ENCODE results near the gene CRTC3.

CRTC3 gene

DNA sequence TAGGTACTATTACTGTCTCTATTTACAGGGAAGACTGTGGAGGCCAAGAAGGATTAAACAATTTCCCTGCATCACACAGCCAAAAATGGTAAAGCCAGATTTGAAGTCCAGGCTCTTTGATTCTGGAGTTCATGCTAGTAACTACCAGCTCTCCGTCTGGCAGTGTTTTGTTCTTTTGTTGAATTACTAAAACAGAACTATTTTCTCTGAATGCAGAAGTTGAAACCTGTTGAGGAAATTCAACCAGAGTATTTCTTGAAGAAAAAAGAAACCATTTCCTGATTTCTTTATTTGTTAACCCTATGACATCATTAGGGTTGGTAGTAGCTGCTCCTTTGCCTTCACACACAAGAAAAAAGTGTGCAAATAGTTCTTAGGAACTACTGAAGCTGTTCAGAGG is 34.3 kb downstream of the CRTC3 start:
- no peaks in the 10 kb centered on the region for H3K36me3 ChIP-seq (ENCODE audit: control insufficient read depth, insufficient read depth, low read length)
- no peaks in the 10 kb centered on the region for H3K4me1 ChIP-seq (ENCODE audit: control insufficient read depth, insufficient read depth, low read length)
- no peaks in the 10 kb centered on the region for H3K9me3 ChIP-seq (ENCODE audit: control insufficient read depth, insufficient read depth, low read length)
- no peak overlapping the region for H3K4me3 ChIP-seq (ENCODE audit: low read depth, low read length)
- H3K9ac ChIP-seq (ENCODE audit: low read depth, low read length): no peak overlapping the region
- H3K27ac ChIP-seq (ENCODE audit: low read depth, low read length): no peak overlapping the region
- no peaks in the 10 kb centered on the region for H3K27me3 ChIP-seq (ENCODE audit: control insufficient read depth, insufficient read depth, low read length)

GRCh38 chr15:90564590-90564989 is 34.9 kb downstream of the CRTC3 start:
- Histone ChIP-seq H3K4me3 (ENCODE audit: low read depth, low read length) (no peak overlapping the region), H3K36me3 (ENCODE audit: control insufficient read depth, insufficient read depth, low read length) (no peaks in the 10 kb centered on the region), H3K27ac (ENCODE audit: low read depth, low read length) (no peak overlapping the region), H3K4me1 (ENCODE audit: control insufficient read depth, insufficient read depth, low read length) (no peaks in the 10 kb centered on the region), H3K9me3 (ENCODE audit: control insufficient read depth, insufficient read depth, low read length) (no peaks in the 10 kb centered on the region), H3K27me3 (ENCODE audit: control insufficient read depth, insufficient read depth, low read length) (no peaks in the 10 kb centered on the region), H3K9ac (ENCODE audit: low read depth, low read length) (no peak overlapping the region)

- no peaks in the 10 kb centered on the region for H3K27me3 ChIP-seq (ENCODE audit: control insufficient read depth, insufficient read depth, low read length)
- no peaks in the 10 kb centered on the region for H3K36me3 ChIP-seq (ENCODE audit: control insufficient read depth, insufficient read depth, low read length)
- H3K9ac ChIP-seq (ENCODE audit: low read depth, low read length): no peak overlapping the region
- no peak overlapping the region for H3K27ac ChIP-seq (ENCODE audit: low read depth, low read length)
- H3K9me3 ChIP-seq (ENCODE audit: control insufficient read depth, insufficient read depth, low read length): no peaks in the 10 kb centered on the region
- no peaks in the 10 kb centered on the region for H3K4me1 ChIP-seq (ENCODE audit: control insufficient read depth, insufficient read depth, low read length)
- no peak overlapping the region for H3K4me3 ChIP-seq (ENCODE audit: low read depth, low read length)
Observed at GRCh38 chr15:90565866-90566265, 36.1 kb downstream of the CRTC3 start.

DNA sequence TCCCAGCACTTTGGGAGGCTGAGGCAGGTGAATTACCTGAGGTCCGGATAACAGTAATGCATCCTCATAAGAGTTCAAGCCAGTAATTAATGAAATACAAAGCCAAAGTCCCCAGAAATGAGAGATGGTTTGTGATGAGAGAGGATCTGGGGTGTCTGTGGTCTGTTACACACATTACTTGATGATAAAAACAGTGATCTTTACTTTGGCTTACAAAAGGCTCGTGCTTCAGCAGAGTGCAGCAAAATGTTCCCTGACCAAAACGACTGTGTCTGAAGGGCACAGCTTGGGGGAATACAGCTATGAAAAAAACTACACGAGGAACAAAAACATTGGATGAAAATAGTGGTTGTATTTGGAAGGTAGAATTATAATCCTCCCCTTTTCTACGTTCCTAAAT is 40.9 kb downstream of the CRTC3 start:
- no peak overlapping the region for H3K9ac ChIP-seq (ENCODE audit: low read depth, low read length)
- no peaks in the 10 kb centered on the region for H3K36me3 ChIP-seq (ENCODE audit: control insufficient read depth, insufficient read depth, low read length)
- no peaks in the 10 kb centered on the region for H3K4me1 ChIP-seq (ENCODE audit: control insufficient read depth, insufficient read depth, low read length)
- no peak overlapping the region for H3K4me3 ChIP-seq (ENCODE audit: low read depth, low read length)
- H3K27me3 ChIP-seq (ENCODE audit: control insufficient read depth, insufficient read depth, low read length): no peaks in the 10 kb centered on the region
- H3K9me3 ChIP-seq (ENCODE audit: control insufficient read depth, insufficient read depth, low read length): no peaks in the 10 kb centered on the region
- no peak overlapping the region for H3K27ac ChIP-seq (ENCODE audit: low read depth, low read length)

GRCh38 chr15:90571063-90571541 is 41.4 kb downstream of the CRTC3 start:
- Histone ChIP-seq H3K9ac (ENCODE audit: low read depth, low read length) (no peak overlapping the region), H3K9me3 (ENCODE audit: control insufficient read depth, insufficient read depth, low read length) (no peaks in the 10 kb centered on the region), H3K36me3 (ENCODE audit: control insufficient read depth, insufficient read depth, low read length) (no peaks in the 10 kb centered on the region), H3K27me3 (ENCODE audit: control insufficient read depth, insufficient read depth, low read length) (no peaks in the 10 kb centered on the region), H3K4me3 (ENCODE audit: low read depth, low read length) (no peak overlapping the region), H3K4me1 (ENCODE audit: control insufficient read depth, insufficient read depth, low read length) (no peaks in the 10 kb centered on the region), H3K27ac (ENCODE audit: low read depth, low read length) (no peak overlapping the region)

DNA sequence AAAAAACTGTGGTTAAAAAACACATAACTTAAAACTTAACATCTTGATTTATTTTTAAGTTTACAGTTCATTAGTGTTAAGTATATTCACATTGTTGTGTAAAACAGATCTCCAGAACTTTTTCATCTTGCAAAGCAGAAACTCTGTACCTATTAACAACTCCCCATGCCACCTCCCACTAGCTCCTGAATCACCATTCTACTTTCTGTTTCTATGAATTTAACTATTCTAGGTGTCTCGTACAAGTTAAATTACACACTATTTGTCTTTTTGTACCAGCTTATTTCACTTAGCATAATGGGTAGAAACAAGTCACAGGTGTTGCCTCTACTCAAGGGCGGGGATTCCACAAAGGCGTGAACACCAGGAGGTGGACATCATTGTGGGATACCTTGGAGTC is 43.2 kb downstream of the CRTC3 start:
- Histone ChIP-seq H3K4me3 (ENCODE audit: low read depth, low read length) (no peak overlapping the region), H3K36me3 (ENCODE audit: control insufficient read depth, insufficient read depth, low read length) (no peaks in the 10 kb centered on the region), H3K27ac (ENCODE audit: low read depth, low read length) (no peak overlapping the region), H3K4me1 (ENCODE audit: control insufficient read depth, insufficient read depth, low read length) (peaks cover 12% of the 10 kb centered on the region), H3K9me3 (ENCODE audit: control insufficient read depth, insufficient read depth, low read length) (no peaks in the 10 kb centered on the region), H3K9ac (ENCODE audit: low read depth, low read length) (no peak overlapping the region), H3K27me3 (ENCODE audit: control insufficient read depth, insufficient read depth, low read length) (no peaks in the 10 kb centered on the region)

DNA sequence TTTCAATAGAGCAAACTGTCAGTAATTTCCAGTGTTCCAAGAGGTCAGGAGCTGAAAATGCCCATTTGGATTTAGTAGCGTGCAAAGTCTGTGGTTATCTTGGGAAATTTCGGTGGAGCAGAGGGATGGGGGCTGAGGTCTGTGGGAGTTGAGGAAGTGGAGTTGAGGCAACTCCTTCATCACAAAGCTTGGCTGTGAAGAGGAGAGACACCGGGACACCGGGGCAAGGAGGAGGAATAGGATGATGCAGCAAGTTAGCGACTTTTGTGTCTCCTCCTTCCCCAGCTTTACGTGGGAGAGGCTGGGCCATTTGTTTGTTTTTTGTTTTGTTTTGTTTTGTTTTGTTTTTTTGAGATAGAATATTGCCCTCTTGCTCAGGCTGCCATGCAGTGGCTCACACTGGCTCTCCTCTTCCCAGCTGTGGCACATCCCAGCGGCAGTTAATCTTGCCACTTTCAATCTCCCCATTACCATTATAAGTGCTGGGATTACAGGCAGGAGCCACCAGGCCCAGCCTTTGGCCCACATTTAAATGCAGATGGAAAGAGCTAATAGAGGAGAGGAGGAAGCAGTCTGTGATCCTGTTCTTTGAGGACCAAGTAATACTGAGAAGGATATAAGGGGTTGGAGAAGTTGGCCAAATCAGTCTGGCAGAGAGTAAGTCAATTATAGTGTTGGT is 47.1 kb downstream of the CRTC3 start:
- Histone ChIP-seq H3K27me3 (ENCODE audit: control insufficient read depth, insufficient read depth, low read length) (no peaks in the 10 kb centered on the region), H3K9me3 (ENCODE audit: control insufficient read depth, insufficient read depth, low read length) (no peaks in the 10 kb centered on the region), H3K27ac (ENCODE audit: low read depth, low read length) (no peak overlapping the region), H3K4me1 (ENCODE audit: control insufficient read depth, insufficient read depth, low read length) (peaks cover 26% of the 10 kb centered on the region), H3K36me3 (ENCODE audit: control insufficient read depth, insufficient read depth, low read length) (no peaks in the 10 kb centered on the region), H3K4me3 (ENCODE audit: low read depth, low read length) (no peak overlapping the region), H3K9ac (ENCODE audit: low read depth, low read length) (no peak overlapping the region)

- Histone ChIP-seq H3K4me1 (ENCODE audit: control insufficient read depth, insufficient read depth, low read length) (peaks cover 50% of the 10 kb centered on the region), H3K4me3 (ENCODE audit: low read depth, low read length) (no peak overlapping the region), H3K36me3 (ENCODE audit: control insufficient read depth, insufficient read depth, low read length) (no peaks in the 10 kb centered on the region), H3K9ac (ENCODE audit: low read depth, low read length) (no peak overlapping the region), H3K9me3 (ENCODE audit: control insufficient read depth, insufficient read depth, low read length) (no peaks in the 10 kb centered on the region), H3K27me3 (ENCODE audit: control insufficient read depth, insufficient read depth, low read length) (no peaks in the 10 kb centered on the region), H3K27ac (ENCODE audit: low read depth, low read length) (no peak overlapping the region)
Observed at GRCh38 chr15:90579213-90579612, 49.5 kb downstream of the CRTC3 start.

DNA sequence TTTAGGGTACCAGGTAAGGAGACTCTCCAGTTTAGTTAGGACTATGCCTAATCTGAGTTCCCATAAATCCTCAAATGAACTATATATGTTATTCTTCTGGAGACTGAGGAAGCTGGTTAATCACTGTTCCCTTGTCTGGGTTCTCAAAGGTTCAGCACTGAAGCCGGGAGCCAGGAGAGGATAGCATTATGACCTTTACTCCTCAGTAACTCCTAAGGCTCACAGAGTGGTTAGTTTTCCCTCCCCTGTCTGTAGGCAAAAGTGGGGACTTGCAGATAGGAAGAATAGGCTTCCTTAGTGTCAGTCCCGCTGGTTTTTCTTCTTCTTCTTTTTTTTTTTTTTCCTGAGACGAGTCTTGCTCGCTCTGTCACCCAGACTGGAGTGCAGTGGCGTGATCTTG is 50.4 kb downstream of the CRTC3 start:
- no peak overlapping the region for H3K4me3 ChIP-seq (ENCODE audit: low read depth, low read length)
- peaks cover 59% of the 10 kb centered on the region for H3K4me1 ChIP-seq (ENCODE audit: control insufficient read depth, insufficient read depth, low read length)
- H3K9me3 ChIP-seq (ENCODE audit: control insufficient read depth, insufficient read depth, low read length): no peaks in the 10 kb centered on the region
- H3K27ac ChIP-seq (ENCODE audit: low read depth, low read length): no peak overlapping the region
- H3K9ac ChIP-seq (ENCODE audit: low read depth, low read length): no peak overlapping the region
- H3K36me3 ChIP-seq (ENCODE audit: control insufficient read depth, insufficient read depth, low read length): no peaks in the 10 kb centered on the region
- H3K27me3 ChIP-seq (ENCODE audit: control insufficient read depth, insufficient read depth, low read length): peaks cover 8% of the 10 kb centered on the region

DNA sequence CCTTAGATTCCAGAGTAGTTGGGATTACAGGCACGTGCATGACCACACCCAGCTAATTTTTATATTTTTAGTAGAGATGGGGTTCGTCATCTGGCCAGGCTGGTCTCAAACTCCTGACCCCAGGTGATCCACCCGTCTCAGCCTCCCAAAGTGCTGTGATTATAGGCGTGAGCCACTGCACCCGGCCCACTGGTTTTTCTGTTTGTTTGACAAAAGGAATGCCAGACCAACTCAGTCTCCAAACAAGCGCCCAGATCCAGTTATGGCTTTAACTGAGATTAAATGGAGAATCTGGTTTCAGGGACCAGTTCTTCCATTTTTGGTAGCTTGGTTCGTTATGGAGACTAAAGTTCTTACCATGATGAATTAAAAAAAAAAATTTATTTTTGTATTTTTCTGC is 50.8 kb downstream of the CRTC3 start:
- Histone ChIP-seq H3K4me3 (ENCODE audit: low read depth, low read length) (no peak overlapping the region), H3K9me3 (ENCODE audit: control insufficient read depth, insufficient read depth, low read length) (no peaks in the 10 kb centered on the region), H3K27me3 (ENCODE audit: control insufficient read depth, insufficient read depth, low read length) (peaks cover 12% of the 10 kb centered on the region), H3K4me1 (ENCODE audit: control insufficient read depth, insufficient read depth, low read length) (peaks cover 61% of the 10 kb centered on the region), H3K9ac (ENCODE audit: low read depth, low read length) (no peak overlapping the region), H3K36me3 (ENCODE audit: control insufficient read depth, insufficient read depth, low read length) (no peaks in the 10 kb centered on the region), H3K27ac (ENCODE audit: low read depth, low read length) (no peak overlapping the region)

GRCh38 chr15:90580946-90581345 is 51.2 kb downstream of the CRTC3 start:
- no peak overlapping the region for H3K4me3 ChIP-seq (ENCODE audit: low read depth, low read length)
- no peak overlapping the region for H3K9ac ChIP-seq (ENCODE audit: low read depth, low read length)
- H3K36me3 ChIP-seq (ENCODE audit: control insufficient read depth, insufficient read depth, low read length): no peaks in the 10 kb centered on the region
- no peaks in the 10 kb centered on the region for H3K9me3 ChIP-seq (ENCODE audit: control insufficient read depth, insufficient read depth, low read length)
- H3K27me3 ChIP-seq (ENCODE audit: control insufficient read depth, insufficient read depth, low read length): peaks cover 16% of the 10 kb centered on the region
- H3K27ac ChIP-seq (ENCODE audit: low read depth, low read length): no peak overlapping the region
- H3K4me1 ChIP-seq (ENCODE audit: control insufficient read depth, insufficient read depth, low read length): peaks cover 65% of the 10 kb centered on the region

Data from HUES48 (cell line).